Measurements from ENCODE around the gene ZAP70. TPM values are rescaled to one million over a fixed set of nuclear protein-coding genes. Genes with fewer than 3 reads are reported as not detected.

ZAP70 gene
- total RNA-seq, 2 experiments from 2014 or later: 40.8 to 57.9 TPM

DNA sequence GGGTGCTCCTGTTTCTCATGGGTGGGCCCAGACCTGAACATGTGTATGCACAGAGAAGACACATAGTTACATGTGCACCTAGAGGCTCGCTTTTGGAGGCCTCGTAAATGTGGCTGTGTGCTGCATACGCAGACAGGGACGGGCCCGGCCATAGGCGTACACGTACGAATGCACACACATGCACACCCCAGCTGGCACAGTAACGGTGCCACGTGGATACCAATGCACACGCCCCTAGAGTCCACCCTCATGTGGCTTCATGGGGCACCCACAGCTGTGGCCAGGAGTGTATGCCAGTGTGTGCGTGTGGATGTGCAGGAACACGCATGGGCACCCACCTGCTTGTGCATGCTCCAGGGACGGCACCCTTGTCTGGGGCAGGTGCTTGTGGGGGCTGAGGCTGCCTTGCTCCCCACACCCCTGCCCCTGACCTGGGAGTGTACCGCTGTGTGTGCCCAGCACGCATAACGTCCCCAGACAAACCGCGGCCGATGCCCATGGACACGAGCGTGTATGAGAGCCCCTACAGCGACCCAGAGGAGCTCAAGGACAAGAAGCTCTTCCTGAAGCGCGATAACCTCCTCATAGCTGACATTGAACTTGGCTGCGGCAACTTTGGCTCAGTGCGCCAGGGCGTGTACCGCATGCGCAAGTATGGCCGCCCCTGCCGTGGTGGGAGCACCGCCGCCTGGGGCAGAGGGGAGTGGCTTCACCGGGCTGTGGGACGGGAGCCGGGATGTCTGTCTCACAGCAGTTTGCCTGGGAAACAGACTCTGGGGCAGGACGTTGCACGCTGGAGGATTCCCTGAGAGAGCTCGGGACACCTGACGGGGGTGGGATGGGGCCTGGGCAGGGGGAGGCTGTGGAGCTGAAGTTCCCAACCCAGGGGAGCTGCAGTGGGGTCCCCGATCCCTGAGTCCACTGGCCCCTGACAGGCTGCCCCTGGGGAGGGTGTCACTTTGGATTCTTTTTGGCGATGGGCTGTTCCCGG lies 21.0 kb downstream of the ZAP70 start:
- Histone ChIP-seq H3K4me1 (ENCODE audit: insufficient read depth, low read length, poor library complexity, severe bottlenecking) (no peaks in the 10 kb centered on the region), H3K9me2 (ENCODE audit: insufficient read depth, low read length) (no peaks in the 10 kb centered on the region), H2AFZ (ENCODE audit: low read length) (no peak overlapping the region), H3K79me2 (ENCODE audit: insufficient read depth, low read depth, low read length) (no peaks in the 10 kb centered on the region), H3K36me3 (ENCODE audit: insufficient read depth, low read length) (peaks cover 12% of the 10 kb centered on the region), H3K4me2 (ENCODE audit: low read length) (no peak overlapping the region), H3K27ac (ENCODE audit: low read depth, low read length, poor library complexity, severe bottlenecking) (no peak overlapping the region), H4K20me1 (ENCODE audit: insufficient read depth, low read length) (no peaks in the 10 kb centered on the region), H3K9me3 (ENCODE audit: low read length) (0 out of 2 replicates have a peak, but pooled peaks cover 2% of the 10 kb centered on the region), H3K4me3 (ENCODE audit: low read depth, low read length, poor library complexity, severe bottlenecking) (no peak overlapping the region)
- ChIA-PET CTCF (ENCODE audit: unreplicated experiment) (no interaction called here), POLR2A (interaction anchor here (0.5 kb wide), 1 partner anchor 1014 kb away, joined by 3 read pairs; no protein-coding TSS in a partner anchor)
- intact Hi-C loops (cut with micrococcal nuclease; ENCODE audit: unreplicated experiment): no loop called here
- TF ChIP-seq, protein P1, sequence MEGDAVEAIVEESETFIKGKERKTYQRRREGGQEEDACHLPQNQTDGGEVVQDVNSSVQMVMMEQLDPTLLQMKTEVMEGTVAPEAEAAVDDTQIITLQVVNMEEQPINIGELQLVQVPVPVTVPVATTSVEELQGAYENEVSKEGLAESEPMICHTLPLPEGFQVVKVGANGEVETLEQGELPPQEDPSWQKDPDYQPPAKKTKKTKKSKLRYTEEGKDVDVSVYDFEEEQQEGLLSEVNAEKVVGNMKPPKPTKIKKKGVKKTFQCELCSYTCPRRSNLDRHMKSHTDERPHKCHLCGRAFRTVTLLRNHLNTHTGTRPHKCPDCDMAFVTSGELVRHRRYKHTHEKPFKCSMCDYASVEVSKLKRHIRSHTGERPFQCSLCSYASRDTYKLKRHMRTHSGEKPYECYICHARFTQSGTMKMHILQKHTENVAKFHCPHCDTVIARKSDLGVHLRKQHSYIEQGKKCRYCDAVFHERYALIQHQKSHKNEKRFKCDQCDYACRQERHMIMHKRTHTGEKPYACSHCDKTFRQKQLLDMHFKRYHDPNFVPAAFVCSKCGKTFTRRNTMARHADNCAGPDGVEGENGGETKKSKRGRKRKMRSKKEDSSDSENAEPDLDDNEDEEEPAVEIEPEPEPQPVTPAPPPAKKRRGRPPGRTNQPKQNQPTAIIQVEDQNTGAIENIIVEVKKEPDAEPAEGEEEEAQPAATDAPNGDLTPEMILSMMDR (conservative IDR thresholded peaks at IDR 0.05; ENCODE audit: low read length): no peak
- no peak for TF ChIP-seq EZH2phosphoT487 (IDR thresholded peaks at IDR 0.05; ENCODE audit: borderline replicate concordance, low read depth, low read length)
- no TSS peak for BruUV-seq (replicated peaks)
- no peak for DNase-seq (ENCODE audit: low spot score)

DNA sequence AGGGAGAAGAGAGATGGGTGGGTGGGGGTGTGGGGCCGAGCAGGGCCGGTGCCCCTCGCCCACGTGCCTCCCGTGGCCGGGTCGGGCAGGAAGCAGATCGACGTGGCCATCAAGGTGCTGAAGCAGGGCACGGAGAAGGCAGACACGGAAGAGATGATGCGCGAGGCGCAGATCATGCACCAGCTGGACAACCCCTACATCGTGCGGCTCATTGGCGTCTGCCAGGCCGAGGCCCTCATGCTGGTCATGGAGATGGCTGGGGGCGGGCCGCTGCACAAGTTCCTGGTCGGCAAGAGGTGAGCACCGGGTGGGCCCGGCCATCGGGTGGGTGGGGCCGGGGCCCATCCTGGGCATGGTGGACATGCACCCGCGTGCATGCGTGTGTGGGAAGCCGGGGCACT lies 21.8 kb downstream of the ZAP70 start:
- Histone ChIP-seq H3K4me1 (ENCODE audit: insufficient read depth, low read length, poor library complexity, severe bottlenecking) (no peaks in the 10 kb centered on the region), H3K36me3 (ENCODE audit: insufficient read depth, low read length) (peaks cover 4% of the 10 kb centered on the region), H4K20me1 (ENCODE audit: insufficient read depth, low read length) (no peaks in the 10 kb centered on the region), H3K4me2 (ENCODE audit: low read length) (no peak overlapping the region), H3K9me3 (ENCODE audit: low read length) (no peaks in the 10 kb centered on the region), H2AFZ (ENCODE audit: low read length) (no peak overlapping the region), H3K27ac (ENCODE audit: low read depth, low read length, poor library complexity, severe bottlenecking) (no peak overlapping the region), H3K4me3 (ENCODE audit: low read depth, low read length, poor library complexity, severe bottlenecking) (no peak overlapping the region), H3K9me2 (ENCODE audit: insufficient read depth, low read length) (no peaks in the 10 kb centered on the region), H3K79me2 (ENCODE audit: insufficient read depth, low read depth, low read length) (no peaks in the 10 kb centered on the region)
- BruUV-seq (replicated peaks): no TSS peak
- ChIA-PET POLR2A (no interaction called here), CTCF (ENCODE audit: unreplicated experiment) (no interaction called here)
- TF ChIP-seq, protein P1 (conservative IDR thresholded peaks at IDR 0.05; ENCODE audit: low read length): no peak
- no peak for TF ChIP-seq EZH2phosphoT487 (IDR thresholded peaks at IDR 0.05; ENCODE audit: borderline replicate concordance, low read depth, low read length)
- intact Hi-C loops (cut with micrococcal nuclease; ENCODE audit: unreplicated experiment): no loop called here
- no peak for DNase-seq (ENCODE audit: low spot score)

DNA sequence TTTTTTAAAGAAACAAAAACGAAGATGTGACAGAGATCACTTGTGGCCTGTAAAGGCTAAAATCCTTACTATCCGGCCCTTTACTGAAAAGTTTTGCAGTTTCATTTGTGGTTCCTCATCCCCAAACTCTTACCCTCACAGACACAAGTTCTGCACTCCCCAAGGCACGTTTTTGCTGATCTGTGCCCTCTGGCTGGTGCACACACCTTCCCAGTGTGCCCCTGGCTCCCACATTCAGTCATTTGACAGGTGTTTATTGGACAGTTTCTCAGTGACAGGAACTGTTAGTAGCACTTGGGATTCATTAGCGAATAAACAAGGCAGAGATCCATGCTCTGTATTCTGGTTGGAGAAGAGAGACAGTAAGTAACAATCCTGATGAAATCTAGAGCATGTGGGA lies 22.8 kb downstream of the ZAP70 start:
- Histone ChIP-seq H3K4me3 (ENCODE audit: low read depth, low read length, poor library complexity, severe bottlenecking) (no peak overlapping the region), H4K20me1 (ENCODE audit: insufficient read depth, low read length) (no peaks in the 10 kb centered on the region), H3K4me2 (ENCODE audit: low read length) (no peak overlapping the region), H2AFZ (ENCODE audit: low read length) (no peak overlapping the region), H3K79me2 (ENCODE audit: insufficient read depth, low read depth, low read length) (no peaks in the 10 kb centered on the region), H3K27ac (ENCODE audit: low read depth, low read length, poor library complexity, severe bottlenecking) (no peak overlapping the region), H3K9me2 (ENCODE audit: insufficient read depth, low read length) (no peaks in the 10 kb centered on the region), H3K9me3 (ENCODE audit: low read length) (no peaks in the 10 kb centered on the region), H3K4me1 (ENCODE audit: insufficient read depth, low read length, poor library complexity, severe bottlenecking) (no peaks in the 10 kb centered on the region), H3K36me3 (ENCODE audit: insufficient read depth, low read length) (no peaks in the 10 kb centered on the region)
- ChIA-PET POLR2A (no interaction called here), CTCF (ENCODE audit: unreplicated experiment) (no interaction called here)
- no peak for DNase-seq (ENCODE audit: low spot score)
- no peak for TF ChIP-seq EZH2phosphoT487 (IDR thresholded peaks at IDR 0.05; ENCODE audit: borderline replicate concordance, low read depth, low read length)
- TF ChIP-seq, protein P1 (conservative IDR thresholded peaks at IDR 0.05; ENCODE audit: low read length): no peak
- intact Hi-C loops (cut with micrococcal nuclease; ENCODE audit: unreplicated experiment): no loop called here
- no TSS peak for BruUV-seq (replicated peaks)

Data from OCI-LY7 (cell line).